HTR-8/SVneo (cell line): Measurements from ENCODE around the gene ZNF780A.
"Not testable (repeated sequence)": the region's sequence is repeated elsewhere in the genome, so short reads cannot be mapped to it uniquely, and the experiment has no call there.

ENCODE experiments used
- DNase-seq: peaks from one replicate; pipeline ENCODE4 v3.0.0; 2011; ENCODE audit warnings: low spot score, mixed read lengths; ENCODE audit not compliant: insufficient read length
- FAIRE-seq: peaks from 2 replicates; lab custom pipeline; 2011; peaks lifted over from hg19 to GRCh38; lab: Jason Lieb, UNC

Gene ZNF780A

GRCh38 chr19:40090241-40091204 is at the start of gene ZNF780A:
Gene ZNF780A (minus strand): TSS chr19:40090943. CDS start chr19:40084753, 6,190 bp downstream.
- FAIRE-seq (peak; percentile 94), DNase-seq (peak; percentile 85)

- FAIRE-seq (peak; percentile 72), DNase-seq (peak; percentile 32)
Observed at GRCh38 chr19:40139533-40140287, 49.0 kb upstream of the ZNF780A start.

- DNase-seq, result no peak
- FAIRE-seq, result no peak
Observed at GRCh38 chr19:40136818-40137217, 46.1 kb upstream of the ZNF780A start.

- no peak for FAIRE-seq
Observed at GRCh38 chr19:40134866-40135265, 44.1 kb upstream of the ZNF780A start.

GRCh38 chr19:40133491-40133890 is 42.7 kb upstream of the ZNF780A start:
- no peak for FAIRE-seq

More at GRCh38 chr19:40134866-40135265, 44.1 kb upstream of the ZNF780A start:
- DNase-seq, result no peak

GRCh38 chr19:40130013-40130412 is 39.3 kb upstream of the ZNF780A start:
- FAIRE-seq (no peak), DNase-seq (no peak)

More at GRCh38 chr19:40133491-40133890, 42.7 kb upstream of the ZNF780A start:
- no peak for DNase-seq

GRCh38 chr19:40129425-40129824 is 38.7 kb upstream of the ZNF780A start:
- no peak for DNase-seq
- FAIRE-seq, result no peak

- DNase-seq (no peak), FAIRE-seq (no peak)
Observed at GRCh38 chr19:40128991-40129390, 38.2 kb upstream of the ZNF780A start.

GRCh38 chr19:40119380-40119779 is 28.6 kb upstream of the ZNF780A start:
- FAIRE-seq (no peak), DNase-seq (no peak)

- not testable (repeated sequence) for DNase-seq, FAIRE-seq
Observed at GRCh38 chr19:40118638-40119037, 27.9 kb upstream of the ZNF780A start.

GRCh38 chr19:40116075-40116474 is 25.3 kb upstream of the ZNF780A start:
- no peak for DNase-seq
- FAIRE-seq, result no peak

- FAIRE-seq, result not testable (repeated sequence)
Observed at GRCh38 chr19:40114119-40114518, 23.4 kb upstream of the ZNF780A start.

GRCh38 chr19:40112271-40112670 is 21.5 kb upstream of the ZNF780A start:
- FAIRE-seq, DNase-seq: not testable (repeated sequence)

More at GRCh38 chr19:40114119-40114518, 23.4 kb upstream of the ZNF780A start:
- DNase-seq, result not testable (repeated sequence)

GRCh38 chr19:40110570-40110969 is 19.8 kb upstream of the ZNF780A start:
- DNase-seq, result no peak
- FAIRE-seq, result no peak

- FAIRE-seq (no peak), DNase-seq (no peak)
Observed at GRCh38 chr19:40104754-40105153, 14.0 kb upstream of the ZNF780A start.

GRCh38 chr19:40103600-40103999 is 12.9 kb upstream of the ZNF780A start:
- no peak for FAIRE-seq

GRCh38 chr19:40101813-40102212 is 11.1 kb upstream of the ZNF780A start:
- DNase-seq (no peak), FAIRE-seq (no peak)

More at GRCh38 chr19:40103600-40103999, 12.9 kb upstream of the ZNF780A start:
- no peak for DNase-seq

- DNase-seq (no peak), FAIRE-seq (no peak)
Observed at GRCh38 chr19:40093416-40093815, 2.7 kb upstream of the ZNF780A start.

GRCh38 chr19:40091205-40092129 is 724 bp upstream of the ZNF780A start:
- DNase-seq, result no peak
- FAIRE-seq, result no peak

- FAIRE-seq (no peak), DNase-seq (no peak)
Observed at GRCh38 chr19:40089462-40089861, 1.3 kb downstream of the ZNF780A start.
